Left ventricle myocardium inferior (tissue), 1 donor: ENCODE data around the gene TEN1. TPM values are rescaled to one million over a fixed set of nuclear protein-coding genes. Genes with fewer than 3 reads are reported as not detected.

Experiments
- DNase-seq: peaks from one replicate; pipeline ENCODE4 v3.0.0-alpha.2; 2020
- H3K27ac ChIP-seq: fragments of 200-600 bp; replicated peaks from 2 replicates; pipeline ENCODE4 v1.8.0; 2021
- H3K27me3 ChIP-seq: fragments of 200-600 bp; 2 replicates; pipeline ENCODE4 v1.8.0; 2021; ENCODE audit warnings: low read depth
- H3K36me3 ChIP-seq: fragments of 200-600 bp; 2 replicates; pipeline ENCODE4 v1.8.0; 2021
- H3K4me1 ChIP-seq: fragments of 200-600 bp; 2 replicates; pipeline ENCODE4 v1.8.0; 2021
- H3K4me3 ChIP-seq: fragments of 200-600 bp; 2 replicates; pipeline ENCODE4 v1.8.0; 2021; ENCODE audit warnings: mild to moderate bottlenecking, moderate library complexity
- H3K9me3 ChIP-seq: fragments of 200-600 bp; replicated peaks from 2 replicates; pipeline ENCODE4 v1.8.0; 2021
- intact Hi-C: fragments of 100-400 bp; cut with micrococcal nuclease; formaldehyde crosslinking; loops from one replicate; pipeline ENCODE4 v1.11.0; 2022
- total RNA-seq: library from RNA; stranded (reverse); fragmentation: NEBNext Ultra II Directional; extraction: Animal tissue kit (Norgen Biotek cat#: 25700); gene quantifications from one replicate; pipeline ENCODE4 v1.2.1, GENCODE V29; 2021
- TF ChIP-seq, protein P1 (sequence below): fragments of 200-600 bp; IDR thresholded peaks from 2 replicates; pipeline ENCODE4 v1.8.0; 2021; ENCODE audit warnings: antibody characterized with exemption, mild to moderate bottlenecking, borderline replicate concordance
- donor health status: DM: no; HTN: yes; CAD: no; lungs with severe emphysema.

The TEN1 gene
- total RNA-seq, 1 donor from 2014 or later: 5.3 TPM

DNA sequence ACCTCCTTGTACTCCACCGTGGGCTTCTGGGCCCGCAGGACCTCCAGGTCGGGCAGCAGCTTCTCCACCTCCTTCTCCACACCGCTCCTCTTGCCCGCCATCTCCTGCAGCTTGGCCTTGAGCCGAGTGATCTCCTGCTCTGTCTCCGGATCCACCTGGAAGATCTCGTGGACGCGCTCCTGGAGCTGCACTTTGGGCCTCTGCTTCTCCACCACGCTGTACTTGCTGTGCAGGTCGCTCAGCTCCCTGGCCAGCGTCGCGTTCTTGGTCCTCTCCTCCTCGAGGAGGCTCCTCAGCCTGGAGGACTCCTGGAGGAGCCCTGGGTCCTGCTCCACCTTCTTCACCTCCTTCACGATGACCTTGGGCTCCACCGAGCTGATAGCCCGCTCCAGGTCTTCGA lies 30.4 kb downstream of the TEN1 start:
- H3K4me3 ChIP-seq: no peak overlapping the region
- TF ChIP-seq, protein P1, sequence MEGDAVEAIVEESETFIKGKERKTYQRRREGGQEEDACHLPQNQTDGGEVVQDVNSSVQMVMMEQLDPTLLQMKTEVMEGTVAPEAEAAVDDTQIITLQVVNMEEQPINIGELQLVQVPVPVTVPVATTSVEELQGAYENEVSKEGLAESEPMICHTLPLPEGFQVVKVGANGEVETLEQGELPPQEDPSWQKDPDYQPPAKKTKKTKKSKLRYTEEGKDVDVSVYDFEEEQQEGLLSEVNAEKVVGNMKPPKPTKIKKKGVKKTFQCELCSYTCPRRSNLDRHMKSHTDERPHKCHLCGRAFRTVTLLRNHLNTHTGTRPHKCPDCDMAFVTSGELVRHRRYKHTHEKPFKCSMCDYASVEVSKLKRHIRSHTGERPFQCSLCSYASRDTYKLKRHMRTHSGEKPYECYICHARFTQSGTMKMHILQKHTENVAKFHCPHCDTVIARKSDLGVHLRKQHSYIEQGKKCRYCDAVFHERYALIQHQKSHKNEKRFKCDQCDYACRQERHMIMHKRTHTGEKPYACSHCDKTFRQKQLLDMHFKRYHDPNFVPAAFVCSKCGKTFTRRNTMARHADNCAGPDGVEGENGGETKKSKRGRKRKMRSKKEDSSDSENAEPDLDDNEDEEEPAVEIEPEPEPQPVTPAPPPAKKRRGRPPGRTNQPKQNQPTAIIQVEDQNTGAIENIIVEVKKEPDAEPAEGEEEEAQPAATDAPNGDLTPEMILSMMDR: no peak
- intact Hi-C loops: loop anchor here (5.0 kb wide), 1 partner anchor 102 kb away; no protein-coding TSS in a partner anchor
- DNase-seq: no peak
- H3K27ac ChIP-seq: no peak overlapping the region
- no peaks in the 10 kb centered on the region for H3K36me3 ChIP-seq
- no peaks in the 10 kb centered on the region for H3K9me3 ChIP-seq
- peaks cover 9% of the 10 kb centered on the region for H3K4me1 ChIP-seq
- peaks cover 2% of the 10 kb centered on the region for H3K27me3 ChIP-seq

DNA sequence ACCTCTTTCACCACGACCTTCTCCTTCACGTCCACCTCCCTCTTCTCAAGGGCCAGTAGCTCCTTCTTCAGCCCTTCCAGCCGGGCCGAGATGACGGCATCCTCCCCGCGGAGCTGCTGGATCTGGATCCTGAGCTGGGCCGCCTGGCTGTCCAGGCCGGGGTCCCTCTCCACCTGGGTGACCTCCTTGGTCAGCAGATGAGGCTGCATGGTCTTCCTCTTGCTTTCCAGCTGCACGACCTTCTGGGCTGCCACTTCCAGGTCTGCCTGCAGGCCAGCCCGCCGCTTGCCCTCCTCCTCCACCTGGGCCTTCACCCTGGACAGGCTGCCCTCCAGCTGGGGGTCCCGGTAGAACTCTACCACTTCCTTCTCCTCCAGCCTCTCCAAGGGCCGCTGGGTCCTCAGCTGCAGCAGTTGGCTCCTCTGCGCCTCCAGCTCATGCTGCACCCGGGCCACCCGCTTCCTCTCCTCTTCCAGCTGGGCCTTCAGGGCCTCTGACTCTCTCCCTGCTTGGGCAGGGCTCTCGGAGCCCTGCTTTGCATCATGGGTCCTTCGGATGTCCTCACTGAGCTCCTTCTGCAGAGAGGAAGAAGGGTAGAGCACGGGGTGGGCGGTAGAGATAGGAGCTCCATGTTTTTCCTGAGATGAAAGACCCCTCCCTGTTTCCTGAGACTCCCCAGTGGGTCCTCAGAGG lies 31.1 kb downstream of the TEN1 start:
- H3K36me3 ChIP-seq: no peaks in the 10 kb centered on the region
- H3K9me3 ChIP-seq: no peaks in the 10 kb centered on the region
- H3K27ac ChIP-seq: no peak overlapping the region
- intact Hi-C loops: loop anchor here (5.0 kb wide), 1 partner anchor 103 kb away; no protein-coding TSS in a partner anchor
- DNase-seq: no peak
- H3K4me1 ChIP-seq: peaks cover 10% of the 10 kb centered on the region
- peaks cover 9% of the 10 kb centered on the region for H3K27me3 ChIP-seq
- H3K4me3 ChIP-seq: no peak overlapping the region
- TF ChIP-seq, protein P1: no peak

DNA sequence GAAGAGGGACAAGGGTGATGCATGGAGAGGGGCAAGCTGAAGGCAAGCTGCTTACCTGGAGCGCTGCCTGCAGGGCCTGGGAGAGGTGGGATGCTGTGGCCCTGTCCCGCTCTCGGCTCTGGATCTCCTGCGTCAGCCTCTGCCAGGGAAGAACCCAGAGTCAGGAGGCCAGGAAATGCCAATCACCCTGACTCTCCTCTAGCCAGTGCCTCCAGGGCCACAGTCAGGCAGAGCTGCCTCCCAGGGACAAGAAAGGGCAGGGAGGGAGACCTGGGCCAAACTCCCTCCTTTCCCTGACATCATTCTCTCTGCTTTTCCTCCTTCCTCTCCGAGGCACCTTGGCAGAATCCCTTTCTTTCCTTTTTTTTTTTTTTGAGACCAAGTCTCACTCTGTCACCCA lies 32.9 kb downstream of the TEN1 start:
- no peaks in the 10 kb centered on the region for H3K36me3 ChIP-seq
- DNase-seq: no peak
- TF ChIP-seq, protein P1: no peak
- intact Hi-C loops: no loop called here
- H3K4me3 ChIP-seq: no peak overlapping the region
- peaks cover 17% of the 10 kb centered on the region for H3K27me3 ChIP-seq
- no peaks in the 10 kb centered on the region for H3K9me3 ChIP-seq
- peaks cover 6% of the 10 kb centered on the region for H3K4me1 ChIP-seq
- H3K27ac ChIP-seq: no peak overlapping the region

DNA sequence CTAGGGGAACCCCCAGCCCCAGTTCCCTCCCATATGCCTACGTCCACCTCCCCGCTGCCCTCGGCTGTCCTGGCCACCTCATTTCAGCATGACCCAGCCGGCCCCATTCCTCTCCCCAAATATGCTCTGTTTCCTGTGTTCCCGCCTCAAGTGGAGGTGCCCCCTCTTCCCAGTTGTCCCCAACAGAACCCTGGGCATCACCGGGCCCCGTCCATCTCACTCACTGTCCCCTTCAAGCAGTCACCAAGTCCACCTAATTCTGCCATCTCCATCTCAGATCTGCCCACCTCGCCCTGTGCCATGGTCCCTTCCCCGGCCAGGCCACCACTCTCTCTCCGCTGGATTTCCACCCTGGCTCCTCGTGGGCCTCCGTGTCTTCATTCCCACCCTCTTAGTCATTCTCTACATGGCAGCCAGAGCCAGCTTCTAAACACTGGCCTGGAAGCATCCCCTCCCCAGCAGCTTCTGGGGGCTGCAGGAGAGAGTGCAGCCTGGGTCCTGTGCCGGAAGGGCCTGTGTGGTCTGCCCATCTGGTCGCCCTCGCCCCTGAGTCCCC lies 34.4 kb downstream of the TEN1 start:
- Histone ChIP-seq H3K27ac (no peak overlapping the region), H3K36me3 (no peaks in the 10 kb centered on the region), H3K27me3 (peaks cover 17% of the 10 kb centered on the region), H3K9me3 (no peaks in the 10 kb centered on the region), H3K4me3 (no peak overlapping the region), H3K4me1 (peaks cover 6% of the 10 kb centered on the region)
- TF ChIP-seq, protein P1: no peak
- intact Hi-C loops: no loop called here
- no peak for DNase-seq

DNA sequence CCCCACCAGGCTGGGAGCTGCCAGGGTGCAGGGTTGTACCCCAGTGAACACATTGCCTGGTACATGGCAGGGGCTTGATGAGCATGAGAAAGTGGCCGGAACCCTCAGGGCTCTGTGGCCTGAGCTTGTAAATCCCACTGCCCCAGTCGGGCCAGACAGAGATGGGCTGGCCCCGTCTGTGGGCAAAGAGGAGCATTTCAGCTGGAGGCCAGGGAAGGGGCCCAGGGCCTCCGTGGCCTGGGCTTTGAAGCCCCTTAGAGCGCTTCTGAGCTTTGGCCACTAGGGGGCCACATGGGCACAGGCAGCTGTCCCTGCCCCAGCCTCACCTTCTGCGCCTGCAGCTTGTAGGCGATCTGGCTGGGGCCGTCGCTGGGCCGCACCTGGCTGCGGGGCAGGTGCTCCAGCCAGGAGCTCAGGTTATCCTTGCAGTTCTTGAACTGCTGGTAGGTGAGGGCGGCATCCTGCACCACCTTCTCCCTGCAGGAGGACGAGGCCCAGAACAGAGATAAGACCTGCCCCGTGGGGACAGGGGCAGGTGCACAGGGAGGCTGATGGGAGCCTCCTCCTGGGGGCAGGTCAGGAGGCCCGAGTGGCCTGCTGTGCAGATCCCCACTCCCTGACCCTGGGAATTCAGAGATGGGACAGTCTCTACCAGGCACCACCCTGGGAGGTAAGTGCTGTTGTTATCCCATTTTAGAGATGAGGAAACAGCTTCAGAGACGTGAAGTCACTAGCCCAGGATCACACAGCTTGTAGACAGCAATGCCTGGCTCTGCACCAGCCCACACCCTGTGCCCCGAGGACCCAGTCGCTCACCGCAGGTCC lies 35.3 kb downstream of the TEN1 start:
- no peak overlapping the region for H3K4me3 ChIP-seq
- H3K27ac ChIP-seq: no peak overlapping the region
- no peaks in the 10 kb centered on the region for H3K36me3 ChIP-seq
- peaks cover 17% of the 10 kb centered on the region for H3K27me3 ChIP-seq
- TF ChIP-seq, protein P1: peak; percentile 98
- peaks cover 6% of the 10 kb centered on the region for H3K4me1 ChIP-seq
- no peaks in the 10 kb centered on the region for H3K9me3 ChIP-seq
- intact Hi-C loops: no loop called here
- DNase-seq: peak; percentile 48
